Measurements from ENCODE around the gene MVD.

Gene MVD

DNA sequence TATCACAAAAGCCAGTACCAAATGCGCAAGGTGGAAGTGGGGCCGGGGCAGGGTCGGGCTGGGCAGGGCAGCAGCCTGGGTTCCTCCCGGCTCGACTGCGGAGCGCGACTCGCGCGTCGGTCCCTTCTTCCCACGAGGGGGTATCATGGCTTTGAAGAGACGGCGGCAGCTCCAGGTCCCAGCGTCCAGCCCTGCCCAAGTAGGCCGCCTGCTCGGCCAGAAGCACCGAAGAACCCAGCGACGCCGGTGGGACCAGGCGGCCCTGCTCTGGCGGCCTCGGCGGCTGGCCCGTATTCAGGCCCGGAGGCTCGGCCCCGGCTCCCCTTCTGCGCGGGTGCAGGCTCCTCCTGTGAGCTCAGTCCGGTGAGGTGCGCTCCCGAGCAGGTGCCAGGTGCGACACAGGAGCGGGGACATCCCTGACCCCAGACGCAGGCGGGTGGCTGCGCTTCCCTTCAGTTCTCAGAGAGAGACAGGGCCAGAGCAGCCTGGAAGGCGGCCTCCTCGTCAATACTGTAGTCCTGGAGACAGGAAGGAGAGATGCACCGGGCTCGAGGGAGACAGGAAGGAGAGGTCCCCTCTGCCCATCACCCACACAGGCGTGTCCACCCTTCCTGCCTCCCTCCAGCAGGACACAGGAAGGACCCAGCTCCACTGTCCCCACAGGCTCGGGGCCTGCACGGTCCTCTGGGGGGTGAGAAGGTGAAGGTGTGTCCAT lies 34.4 kb upstream of the MVD start:
- no peak for DNase-seq (ENCODE audit: low read depth)

DNA sequence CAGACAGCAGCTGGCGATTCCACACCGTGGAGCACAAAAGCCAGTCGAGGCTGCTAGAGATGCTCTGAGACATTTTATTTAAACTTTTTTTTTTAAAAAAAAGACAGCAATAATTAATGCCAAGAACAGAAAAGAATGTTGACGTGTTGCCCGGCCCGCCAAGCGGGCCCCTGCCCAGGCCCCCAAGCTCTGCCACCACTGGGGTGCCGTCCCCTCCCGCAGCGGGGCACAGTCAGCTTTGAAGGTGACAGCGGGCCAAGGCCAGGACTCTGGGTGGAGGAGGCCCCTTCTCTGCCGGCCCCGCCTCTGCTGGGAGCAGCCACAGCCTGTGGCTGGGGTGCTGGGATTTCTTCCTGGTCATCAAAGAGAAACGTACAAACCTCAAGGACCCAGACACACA lies 33.5 kb upstream of the MVD start:
- no peak for DNase-seq (ENCODE audit: low read depth)

DNA sequence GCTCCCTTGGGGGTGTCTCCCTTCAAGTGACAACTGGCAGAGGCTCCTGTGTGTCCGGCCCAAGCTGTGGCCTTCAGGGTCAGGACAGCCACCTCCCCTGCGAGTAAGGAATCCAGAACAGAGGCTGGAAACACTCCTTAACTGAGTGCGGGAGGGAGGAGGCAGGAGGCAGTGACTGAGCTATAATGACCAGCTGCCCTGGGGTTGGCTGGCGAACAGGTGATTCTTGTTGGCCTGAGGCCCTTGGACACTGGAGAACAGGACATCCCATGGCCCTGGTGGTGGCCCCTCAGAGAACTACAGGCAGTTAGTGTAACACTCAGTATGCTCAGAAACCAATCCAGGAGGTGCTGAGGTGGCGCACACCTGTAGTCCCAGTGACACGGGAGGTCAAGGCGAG lies 32.9 kb upstream of the MVD start:
- no peak for DNase-seq (ENCODE audit: low read depth)

DNA sequence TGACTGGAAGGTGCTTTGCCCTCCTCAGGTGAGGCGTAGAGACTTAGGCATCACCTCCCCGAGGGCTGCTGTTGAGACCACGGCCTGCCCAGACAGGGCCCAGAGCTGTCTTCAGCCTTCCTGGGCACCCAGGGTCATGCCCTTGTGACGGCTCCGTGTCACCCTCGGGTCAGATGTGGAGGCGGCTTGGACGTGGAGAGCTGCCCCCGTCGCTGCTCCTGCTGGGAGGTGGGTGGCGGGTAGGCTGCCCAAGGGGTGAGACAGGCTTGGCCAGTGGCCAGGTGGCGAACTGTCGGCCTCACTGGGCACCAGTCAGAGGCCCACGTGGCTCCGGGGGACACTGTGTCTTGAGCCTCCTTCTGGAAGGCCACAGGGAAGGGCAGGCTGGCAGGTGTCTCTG lies 32.3 kb upstream of the MVD start:
- no peak for DNase-seq (ENCODE audit: low read depth)

DNA sequence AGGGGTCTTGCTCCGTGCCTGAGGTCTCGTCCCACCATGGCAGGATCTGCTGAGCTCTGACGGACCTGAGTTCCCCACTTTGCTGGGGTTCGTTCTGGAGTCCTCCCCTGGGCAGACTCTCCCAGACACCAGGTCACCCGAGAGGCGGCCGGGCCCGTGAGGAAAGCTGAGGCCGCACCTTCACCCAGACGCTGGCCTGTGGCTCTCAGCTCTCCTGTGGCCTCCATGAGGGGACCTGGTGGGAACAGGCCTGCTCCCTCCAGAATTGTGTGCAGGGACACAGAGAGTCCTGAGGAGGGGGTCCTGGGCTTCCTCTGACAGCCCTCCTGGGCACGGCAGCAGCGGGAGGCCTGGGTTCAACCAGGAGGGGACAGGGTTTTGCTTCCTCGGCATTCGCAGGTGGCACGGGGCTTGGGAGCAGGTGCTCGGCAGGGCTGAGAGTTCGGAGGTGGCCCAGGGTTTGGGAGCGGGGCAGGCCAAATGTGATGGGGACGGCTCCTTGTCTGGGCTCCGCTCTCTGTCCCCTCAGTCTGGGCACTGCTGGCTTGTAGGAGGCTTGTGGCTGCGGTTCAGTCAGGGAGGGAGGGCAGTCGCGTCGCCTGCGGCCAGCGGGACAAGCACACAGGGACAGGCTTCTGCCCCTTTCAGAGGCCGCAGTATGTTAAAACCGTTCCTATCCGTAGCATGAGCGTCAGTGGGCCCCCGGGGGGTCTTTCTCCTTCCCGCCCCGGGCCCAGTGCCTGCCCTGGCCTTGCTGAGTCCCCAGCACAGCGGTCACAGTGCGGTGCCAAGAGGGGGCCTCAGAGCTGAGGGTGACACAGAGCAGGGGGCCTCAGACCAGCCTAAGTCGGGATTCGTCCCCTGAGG lies 31.6 kb upstream of the MVD start:
- no peak for DNase-seq (ENCODE audit: low read depth)

DNA sequence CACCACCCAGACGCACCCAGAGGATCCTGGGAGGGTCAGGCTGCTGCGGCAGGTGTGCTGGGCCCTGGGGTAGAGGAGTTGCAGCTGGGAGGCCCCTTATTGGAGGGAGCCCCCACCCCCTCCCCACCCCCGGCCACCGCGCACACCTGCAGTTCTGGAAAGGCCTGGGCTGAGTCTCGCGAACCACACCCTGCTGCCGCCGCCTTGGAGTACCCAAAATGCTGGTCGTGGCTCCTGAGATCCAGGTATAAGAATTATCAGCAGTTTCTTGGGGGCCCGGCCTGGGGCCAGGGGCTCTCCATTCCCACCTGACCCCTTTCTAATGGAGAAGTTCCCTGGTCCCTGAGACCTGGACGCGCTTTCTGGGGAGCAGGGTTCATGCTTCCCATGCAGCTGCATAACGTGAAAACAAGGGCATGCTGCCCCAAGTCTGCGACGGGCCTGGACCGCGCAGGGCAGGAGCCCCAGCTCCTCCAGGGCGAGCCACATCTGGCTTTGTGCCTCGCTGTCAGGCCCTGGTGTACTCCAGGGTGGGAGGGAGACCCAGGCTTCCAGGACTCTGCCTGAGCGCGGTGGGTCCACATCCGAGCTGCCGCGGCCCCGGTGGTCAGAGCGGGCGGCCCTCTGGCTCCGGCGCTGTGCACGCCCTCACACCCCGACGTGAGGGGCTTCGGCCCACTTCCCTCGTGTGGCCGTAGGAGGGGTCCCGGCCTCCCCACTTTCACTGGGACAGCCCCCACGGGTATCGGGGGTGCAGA lies 30.7 kb upstream of the MVD start:
- DNase-seq (ENCODE audit: low read depth): no peak

DNA sequence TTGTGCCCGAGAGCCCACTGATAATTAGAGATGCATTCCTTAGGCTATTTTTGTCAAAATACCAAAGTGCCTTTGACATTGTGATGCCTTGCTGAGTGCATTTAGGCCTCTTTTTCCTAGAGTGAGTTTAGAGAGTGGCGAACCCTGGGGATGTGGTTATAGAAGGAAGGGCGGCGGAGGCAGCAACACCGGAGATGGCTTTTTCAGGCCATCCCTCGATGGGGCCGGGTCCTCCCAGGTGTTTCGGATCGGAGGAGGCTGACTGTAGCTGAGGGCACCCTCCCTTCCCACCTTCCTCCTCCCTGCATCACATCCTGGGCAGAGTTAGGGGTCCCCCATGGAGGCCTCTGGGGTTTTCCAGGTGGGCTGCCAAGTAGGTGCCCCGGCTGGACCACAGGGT lies 30.0 kb upstream of the MVD start:
- no peak for DNase-seq (ENCODE audit: low read depth)

DNA sequence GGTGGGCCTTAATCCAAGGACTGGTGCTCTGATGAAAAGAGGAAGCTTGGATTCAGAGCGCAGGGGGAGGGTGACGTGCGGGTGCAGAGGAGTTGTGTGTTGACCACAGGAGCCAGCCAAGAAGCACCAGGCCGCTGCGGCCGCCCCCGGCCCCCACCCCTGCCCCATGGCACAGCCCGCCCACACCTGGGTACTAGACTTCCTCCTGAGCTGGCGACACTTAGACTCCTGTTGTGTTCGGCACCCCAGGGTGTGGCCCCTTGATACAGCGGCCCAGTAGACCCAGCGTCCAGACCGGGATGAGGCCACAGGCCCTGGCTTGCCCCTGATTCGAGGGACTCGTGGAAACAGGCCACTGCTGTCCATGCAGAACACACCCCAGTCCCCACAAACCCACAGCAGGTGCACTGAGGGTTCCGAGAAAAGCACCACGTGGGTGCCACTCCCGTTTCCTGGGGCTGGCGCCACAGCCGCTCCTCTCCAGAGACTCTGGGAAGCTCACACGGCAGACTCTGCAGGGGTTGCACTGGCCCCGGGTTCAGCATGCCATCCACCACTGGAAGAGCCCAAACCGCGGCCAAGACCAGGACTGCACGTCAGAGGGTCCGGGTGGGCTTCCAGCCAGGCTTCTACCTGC lies 29.2 kb upstream of the MVD start:
- DNase-seq (ENCODE audit: low read depth): no peak

DNA sequence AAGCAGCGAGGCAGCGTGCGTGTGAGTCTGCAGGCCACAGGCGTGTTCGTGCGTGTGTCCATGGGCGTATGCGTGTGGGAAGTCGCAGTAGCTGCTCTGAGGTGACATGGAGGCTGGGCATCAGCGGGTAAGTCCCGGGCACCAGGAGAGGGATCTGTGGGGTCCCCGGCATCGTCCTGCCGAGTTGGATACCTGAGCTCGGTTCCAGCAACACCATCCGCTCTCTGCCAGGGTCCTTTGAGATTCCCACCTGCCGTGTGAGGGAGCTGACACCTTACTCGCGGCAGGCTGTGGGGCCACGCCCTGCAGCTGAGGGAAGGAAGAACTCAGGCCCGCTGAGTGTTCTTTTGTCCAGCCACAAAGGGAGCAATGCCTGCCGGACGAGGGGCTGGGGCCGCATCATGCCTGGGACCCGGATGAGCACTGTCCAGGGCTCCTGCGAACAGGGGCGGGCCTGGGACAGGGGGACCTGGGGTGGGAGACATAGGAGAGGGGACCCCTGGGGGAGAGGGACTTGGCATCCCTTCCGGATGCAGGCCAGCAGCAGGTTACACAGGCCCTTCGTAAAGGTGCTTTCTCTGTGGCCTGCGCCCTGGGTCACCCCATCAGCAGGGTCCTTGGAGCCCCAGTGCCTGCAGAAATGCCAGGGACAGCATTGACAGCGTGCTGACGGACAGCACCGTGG lies 28.4 kb upstream of the MVD start:
- no peak for DNase-seq (ENCODE audit: low read depth)

DNA sequence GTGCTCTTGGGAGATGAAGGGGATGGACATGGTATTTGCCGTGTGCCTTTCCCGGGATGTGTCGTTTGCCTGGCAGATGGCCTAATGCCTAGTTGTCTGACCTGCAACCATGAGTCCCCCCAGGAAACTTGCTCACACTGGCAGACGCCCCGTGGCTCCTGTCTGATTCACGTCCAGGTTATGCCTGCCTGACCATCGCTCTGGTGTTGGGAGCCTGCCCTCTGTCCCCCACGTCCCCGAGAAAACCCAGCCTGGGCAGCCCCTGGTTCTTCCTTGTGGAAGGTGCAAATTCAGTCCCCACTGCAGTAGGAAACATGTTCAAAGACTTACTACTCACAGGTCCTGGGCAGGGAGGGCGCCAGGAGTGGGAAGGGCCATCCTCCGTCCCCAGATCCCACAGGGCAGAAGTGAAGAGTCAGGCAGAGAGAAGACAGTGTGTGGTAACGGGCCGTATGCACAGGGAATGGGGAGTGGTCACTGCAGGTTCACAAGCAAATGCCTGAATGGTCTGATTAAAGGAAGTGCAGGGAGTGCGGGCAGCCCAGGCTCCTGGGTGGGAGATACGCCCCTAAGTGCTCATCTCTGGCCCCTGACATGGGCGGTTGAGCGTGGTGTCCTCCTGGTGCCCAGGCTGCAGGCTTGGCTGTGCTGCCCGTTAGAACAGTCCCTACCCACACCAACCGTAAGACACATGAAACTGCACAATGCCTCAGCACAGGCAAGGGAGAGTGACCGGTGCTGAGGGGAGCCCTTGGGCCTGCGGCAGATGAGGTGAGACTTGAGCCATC lies 27.6 kb upstream of the MVD start:
- no peak for DNase-seq (ENCODE audit: low read depth)

DNA sequence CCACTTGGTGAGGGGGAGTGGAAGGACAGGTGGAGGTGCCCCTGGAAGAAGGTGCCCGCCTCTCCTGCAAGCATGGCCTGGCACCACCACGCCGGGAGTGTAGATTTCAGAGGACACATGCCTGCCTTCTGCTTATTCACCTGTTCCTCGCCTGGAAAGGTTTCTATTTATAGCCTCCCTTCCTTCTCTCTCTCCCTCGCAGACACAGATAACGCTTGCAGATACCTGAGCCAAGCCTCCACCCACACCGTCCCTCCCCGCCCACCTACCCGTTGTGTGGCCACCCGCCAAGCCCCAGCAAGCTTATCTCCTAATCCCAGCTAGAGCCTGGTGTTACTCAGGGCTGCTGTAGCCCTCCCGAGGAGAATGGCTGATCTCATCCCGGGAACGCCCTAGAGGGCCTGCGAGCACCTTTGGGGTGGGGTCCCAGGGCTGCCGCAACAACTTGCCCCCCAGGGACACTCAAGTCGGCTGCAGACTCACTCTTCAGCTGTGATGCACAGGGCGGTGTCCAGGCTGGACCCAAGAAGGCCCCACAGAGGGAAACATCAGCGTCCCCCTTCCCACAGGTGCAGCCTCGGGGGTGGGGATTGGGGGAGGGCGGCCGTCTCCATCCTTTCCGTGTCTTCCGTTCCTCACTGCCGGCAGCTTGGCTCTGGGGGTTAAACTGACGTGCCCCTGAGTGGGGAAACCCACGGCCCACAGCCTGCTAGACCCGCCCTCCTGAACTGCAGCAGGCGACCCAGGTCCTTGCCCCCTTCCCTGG lies 25.3 kb upstream of the MVD start:
- DNase-seq (ENCODE audit: low read depth): no peak

DNA sequence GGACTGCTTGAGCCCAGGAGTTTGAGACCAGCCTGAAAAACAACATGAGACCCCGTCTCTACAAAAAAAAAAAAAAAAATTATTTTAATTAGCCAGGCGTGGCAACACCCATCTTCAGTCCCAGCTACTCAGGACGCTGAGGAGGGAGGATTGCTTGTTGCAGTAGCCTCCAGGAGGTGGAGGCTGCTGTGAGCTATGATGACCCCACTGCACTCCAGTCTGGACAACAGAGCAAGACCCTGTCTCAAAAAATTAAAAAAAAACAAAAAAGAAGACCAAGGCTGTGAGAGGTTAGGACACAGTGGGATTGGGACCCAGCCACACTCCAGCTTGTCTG lies 24.8 kb upstream of the MVD start:
- no peak for DNase-seq (ENCODE audit: low read depth)

DNA sequence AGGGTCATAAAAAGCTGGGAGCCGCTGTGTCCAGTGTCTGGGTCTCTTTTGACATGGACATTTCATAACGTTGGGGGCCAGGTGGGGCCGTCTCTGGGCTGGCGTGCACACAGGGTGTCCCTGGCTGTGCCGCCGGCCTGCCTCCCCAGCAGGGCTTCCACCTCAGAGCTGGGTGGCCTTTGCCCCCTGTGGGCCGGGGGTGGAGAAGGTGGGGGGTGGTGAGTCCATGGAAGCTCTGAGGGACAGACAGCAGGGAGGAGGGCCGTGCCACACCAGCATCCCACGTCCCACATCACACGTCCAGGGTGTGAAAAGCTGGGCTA lies 24.3 kb upstream of the MVD start:
- no peak for DNase-seq (ENCODE audit: low read depth)

DNA sequence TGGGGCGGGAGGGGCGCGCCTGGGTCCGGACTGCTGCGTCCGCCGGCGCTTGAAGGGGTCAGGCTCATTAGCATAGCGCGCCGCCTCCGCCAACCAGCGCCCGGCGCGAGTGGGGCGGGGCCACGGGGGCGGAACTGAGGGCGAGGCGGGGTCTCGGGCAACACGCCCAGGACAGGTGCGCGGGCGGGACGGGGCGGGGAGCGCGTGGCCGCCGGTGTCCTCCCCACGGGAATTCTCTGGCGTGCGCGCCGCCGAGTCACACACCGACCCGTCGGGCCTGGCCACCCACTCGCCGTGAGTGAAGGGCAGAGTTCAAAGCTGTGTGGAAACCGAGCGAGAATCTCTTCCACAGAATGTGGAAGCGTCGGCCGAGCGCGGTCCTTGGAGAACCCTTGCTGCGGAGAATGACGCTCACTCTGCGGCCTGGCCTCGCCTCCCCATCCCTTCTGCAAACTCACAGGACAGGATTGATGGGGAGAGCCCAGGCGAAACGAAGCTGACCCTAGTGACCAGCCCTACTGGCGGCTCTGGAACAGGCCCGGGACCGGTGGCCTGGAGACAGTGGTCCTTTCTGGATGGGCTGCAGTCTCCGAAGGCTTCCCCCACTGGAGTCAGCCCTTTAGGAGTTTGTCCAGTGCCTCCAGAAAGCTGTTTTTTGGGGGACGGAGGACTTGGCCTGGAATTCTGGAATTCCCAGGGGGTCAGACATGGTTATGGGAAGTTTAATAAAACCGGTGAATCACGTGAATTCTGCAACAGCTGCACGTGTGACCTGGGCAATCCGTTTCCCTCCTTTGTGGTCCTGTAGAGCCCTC lies 23.8 kb upstream of the MVD start, which contains the start of gene SNAI3:
SNAI3 (minus strand) TSS at position 69 of the 815 bp plus-strand sequence. CDS start 101 bp downstream, outside the sequence.
- DNase-seq (ENCODE audit: low read depth): peak; percentile 78

DNA sequence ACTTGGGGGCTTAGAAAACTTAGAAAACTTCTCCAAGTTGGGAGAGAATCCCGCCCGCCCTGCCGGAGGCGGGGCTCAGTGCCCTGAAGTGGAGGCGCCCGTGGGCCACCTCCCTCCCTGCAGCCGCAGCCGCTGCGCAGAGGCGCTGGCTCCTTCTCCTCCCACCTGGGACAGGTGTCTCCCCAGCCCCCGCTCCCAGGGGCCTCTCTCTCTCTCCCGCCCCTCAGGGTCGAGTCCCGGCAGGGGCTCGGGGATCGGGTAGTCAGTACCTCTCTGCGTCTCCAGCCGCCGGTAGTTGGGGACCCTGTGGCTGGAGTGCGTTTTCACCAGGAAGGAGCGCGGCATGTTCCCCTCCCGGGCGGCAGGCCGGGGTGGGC lies 23.2 kb upstream of the MVD start:
- DNase-seq (ENCODE audit: low read depth): peak; percentile 51

DNA sequence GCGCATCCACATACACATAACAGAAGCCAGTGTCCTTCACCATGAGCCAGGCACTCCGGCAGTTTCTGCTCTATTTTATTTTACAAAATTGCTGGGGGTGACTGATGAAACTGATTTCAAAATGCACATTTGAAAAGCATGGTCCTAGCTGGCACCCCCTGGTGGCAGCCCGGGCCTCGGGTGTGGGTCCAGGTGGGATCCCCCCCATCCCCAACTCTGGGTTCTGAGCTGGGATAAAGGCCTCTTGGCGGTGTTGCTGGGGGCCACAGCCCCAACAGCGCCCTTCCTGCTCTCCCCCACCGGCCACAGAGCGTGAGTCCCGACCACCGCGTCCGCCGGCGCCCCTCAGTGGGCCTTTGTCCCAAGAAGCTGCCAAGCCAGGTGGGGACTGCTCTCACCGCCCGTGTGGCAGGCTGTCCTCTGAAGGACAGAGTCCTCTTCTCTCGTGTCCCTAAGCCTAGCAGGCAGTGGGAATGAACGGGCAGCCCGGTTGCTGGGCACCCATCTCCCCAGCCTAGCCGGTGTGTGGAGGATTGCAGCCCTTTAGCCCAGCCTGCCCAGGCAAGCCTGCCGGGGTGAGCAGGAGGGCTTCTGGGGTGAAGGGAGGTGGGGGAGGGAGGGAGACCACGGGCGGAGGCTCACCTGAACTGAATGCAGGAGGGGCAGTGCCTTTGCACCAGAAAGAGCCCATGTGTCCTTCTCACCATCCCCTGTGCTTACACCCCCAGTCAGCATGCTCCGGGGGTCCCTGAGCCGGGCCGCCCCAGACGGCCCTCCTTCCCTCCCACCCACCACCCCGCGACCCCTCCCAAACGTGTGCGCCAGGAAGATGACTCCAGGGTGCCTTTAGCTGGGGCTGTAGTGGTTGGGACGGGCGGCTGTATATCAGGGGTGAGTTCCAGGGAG lies 22.5 kb upstream of the MVD start:
- no peak for DNase-seq (ENCODE audit: low read depth)

DNA sequence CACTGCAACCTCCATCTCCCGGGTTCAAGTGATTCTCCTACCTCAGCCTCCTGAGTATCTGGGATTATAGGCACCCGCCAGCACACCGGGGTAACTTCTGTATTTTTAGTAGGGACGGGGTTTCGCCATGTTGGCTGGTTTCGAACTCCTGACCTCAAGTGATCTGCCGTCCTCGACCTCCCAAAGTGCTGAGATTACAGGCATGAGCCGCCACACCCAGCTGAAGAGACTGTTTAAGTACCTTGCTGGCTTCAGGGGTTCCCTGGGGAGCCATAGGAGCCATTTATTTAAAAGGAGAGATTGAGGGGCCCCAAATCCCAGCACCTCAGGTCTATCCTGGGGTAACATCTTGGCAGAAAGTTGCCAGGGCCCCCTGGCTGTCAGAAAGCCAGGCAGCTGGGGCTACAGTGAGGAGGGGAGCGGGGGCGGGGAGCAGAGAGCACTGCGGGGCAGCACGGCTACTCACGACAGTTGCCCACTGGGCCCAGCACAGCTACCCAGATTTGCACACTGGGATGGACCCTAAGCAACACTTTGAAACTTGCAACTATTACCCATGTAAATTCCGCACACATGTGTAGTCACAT lies 21.8 kb upstream of the MVD start:
- DNase-seq (ENCODE audit: low read depth): no peak
